Right ventricle myocardium superior (tissue), 1 donor: Measurements from ENCODE around the gene IL9. TPM values are rescaled to one million over a fixed set of nuclear protein-coding genes. Genes with fewer than 3 reads are reported as not detected.

Experiments used
- ATAC-seq: fragments of 200-7000 bp; cut with Tn5 transposase; one replicate; pipeline ENCODE4 v1.9.1; 2020; ENCODE audit warnings: mild to moderate bottlenecking; ENCODE audit not compliant: poor library complexity
- DNase-seq: peaks from one replicate; pipeline ENCODE4 v3.0.0-alpha.2; 2020
- intact Hi-C: fragments of 100-400 bp; cut with DNase I; formaldehyde crosslinking; loops from one replicate; pipeline ENCODE4 v1.11.2; 2022
- total RNA-seq: library from RNA; stranded (reverse); fragmentation: NEBNext Ultra II Directional; extraction: Animal tissue kit (Norgen Biotek cat#: 25700); gene quantifications from one replicate; pipeline ENCODE4 v1.2.1, GENCODE V29; 2021
- donor health status: DM: no; HTN: yes; CAD: no; lungs with severe emphysema.

The IL9 gene
- total RNA-seq, 1 donor from 2014 or later: not detected

GRCh38 chr5:135851186-135851914, 44.3 kb downstream of the IL9 start:
- intact Hi-C loops: no loop called here
- ATAC-seq (no peak), DNase-seq (no peak)

DNA sequence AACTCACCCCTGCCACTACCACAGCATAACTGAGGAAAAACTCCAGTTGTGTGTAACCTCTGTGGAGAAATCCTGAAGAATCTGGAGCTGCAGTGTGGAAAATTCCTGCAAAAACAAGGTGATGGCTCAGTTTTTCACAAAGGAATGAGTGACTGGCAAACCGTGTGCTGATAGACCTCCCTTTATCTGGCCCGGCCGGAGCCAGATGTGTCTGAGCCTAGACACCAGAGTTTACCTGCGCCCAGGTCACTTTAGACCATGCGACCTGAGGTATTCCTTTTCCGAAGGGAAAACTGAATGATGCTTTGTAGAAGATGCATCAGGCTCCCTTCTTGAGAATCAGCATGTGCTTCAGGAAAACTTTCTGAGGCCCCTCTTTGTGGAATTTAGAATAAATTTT, 45.0 kb downstream of the IL9 start:
- DNase-seq: no peak
- intact Hi-C loops: no loop called here
- no peak for ATAC-seq

DNA sequence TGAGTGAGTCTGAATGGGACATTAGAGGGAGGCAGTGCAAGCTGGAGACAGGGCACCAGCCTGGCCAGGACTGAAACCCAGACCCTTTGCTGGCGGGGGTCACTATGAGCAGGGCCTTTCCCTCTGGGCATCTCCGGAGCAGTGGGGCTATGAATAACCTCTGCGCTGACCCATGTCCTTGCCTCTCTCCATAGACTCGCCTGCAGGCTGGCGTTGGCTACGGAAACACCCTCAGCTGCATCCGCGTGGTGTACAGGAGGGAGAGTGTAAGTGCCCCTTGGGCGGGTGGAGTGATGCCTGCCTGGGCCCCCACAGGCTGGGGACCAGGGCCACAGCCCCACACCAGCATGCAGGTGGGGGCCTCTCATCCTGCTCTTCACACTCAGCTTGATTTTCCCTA, 45.4 kb downstream of the IL9 start:
- no peak for DNase-seq
- no peak for ATAC-seq
- intact Hi-C loops: no loop called here

DNA sequence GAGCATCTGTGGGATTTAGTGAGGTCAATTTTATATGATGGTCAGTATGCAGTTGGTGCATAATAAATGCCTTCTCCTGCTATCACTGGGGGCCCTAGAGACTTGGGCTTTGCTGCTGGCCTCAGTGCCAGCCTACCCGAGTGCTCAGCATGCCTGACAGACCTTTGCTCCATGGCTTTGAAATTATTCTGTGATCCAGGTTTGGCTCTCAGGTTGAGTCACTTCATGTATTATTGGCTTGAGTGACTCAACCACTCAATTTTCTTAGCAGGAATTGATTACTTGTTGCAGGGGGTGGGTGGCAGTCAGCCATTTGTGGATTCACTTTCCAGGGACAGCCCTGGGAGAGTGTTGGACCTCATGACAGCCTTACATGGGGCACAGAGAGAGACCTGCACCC, 47.7 kb downstream of the IL9 start:
- no peak for ATAC-seq
- intact Hi-C loops: no loop called here
- no peak for DNase-seq

DNA sequence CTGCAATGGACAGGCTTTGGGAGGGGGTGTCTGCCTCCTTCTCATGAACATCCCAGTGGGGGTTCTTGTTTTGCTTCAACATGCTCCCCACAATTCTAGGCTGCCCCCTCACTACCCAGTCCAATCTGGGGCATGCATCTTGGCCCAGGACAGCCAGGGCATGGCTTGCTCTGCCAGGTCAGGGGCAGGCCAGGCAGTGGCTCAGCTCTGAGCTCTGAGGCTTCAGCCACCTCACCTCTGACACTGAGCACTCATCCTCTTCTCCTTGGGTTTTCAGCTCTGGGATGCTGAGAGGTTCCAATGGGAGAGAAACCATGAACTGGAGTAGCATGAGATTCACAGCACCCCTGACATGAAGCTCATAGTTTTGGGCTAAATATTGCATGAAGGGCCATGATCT, 49.3 kb downstream of the IL9 start:
- intact Hi-C loops: no loop called here
- no peak for DNase-seq
- no peak for ATAC-seq

- DNase-seq: no peak
- peak; percentile 15 for ATAC-seq
- intact Hi-C loops: no loop called here
Measured at GRCh38 chr5:135843571-135844337, 51.9 kb downstream of the IL9 start.

DNA sequence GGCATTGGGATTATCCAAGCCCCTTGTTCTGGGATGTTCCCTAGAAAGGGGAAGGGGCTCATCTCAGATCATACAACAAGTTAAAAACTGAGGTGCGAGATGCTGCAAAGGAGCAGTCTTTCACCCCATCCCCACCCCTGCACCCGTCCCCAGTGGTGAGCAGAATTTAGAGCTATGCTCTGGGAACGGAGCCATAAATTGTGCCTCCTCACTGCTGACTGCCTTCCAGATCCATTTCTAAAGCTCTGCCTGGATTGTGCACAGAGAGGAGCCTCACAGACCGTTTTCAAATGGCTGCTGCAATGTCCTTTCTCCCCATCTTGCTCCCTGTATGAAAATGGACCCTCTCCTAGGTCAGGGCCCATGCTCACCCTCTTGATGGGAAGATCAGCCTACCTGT, 52.9 kb downstream of the IL9 start:
- ATAC-seq (peak; percentile 78), DNase-seq (no peak)
- intact Hi-C loops: no loop called here

Other genes with a start within 250 kb of the IL9 start
- gene SLC25A48, start 61.2 kb downstream of the IL9 start, total RNA-seq: not detected
- not detected for gene LECT2, start 59.1 kb upstream of the IL9 start, total RNA-seq
- 49.9 TPM for gene TGFBI, start 133.1 kb upstream of the IL9 start, total RNA-seq
- 37.2 TPM for gene SMAD5, start 237.0 kb upstream of the IL9 start, total RNA-seq